ENCODE results near the gene AFG1L. TPM values are rescaled to one million over a fixed set of nuclear protein-coding genes. Genes with fewer than 3 reads are reported as not detected.

The AFG1L gene
- total RNA-seq, 1 experiment from 2014 or later = 8.2 TPM

DNA sequence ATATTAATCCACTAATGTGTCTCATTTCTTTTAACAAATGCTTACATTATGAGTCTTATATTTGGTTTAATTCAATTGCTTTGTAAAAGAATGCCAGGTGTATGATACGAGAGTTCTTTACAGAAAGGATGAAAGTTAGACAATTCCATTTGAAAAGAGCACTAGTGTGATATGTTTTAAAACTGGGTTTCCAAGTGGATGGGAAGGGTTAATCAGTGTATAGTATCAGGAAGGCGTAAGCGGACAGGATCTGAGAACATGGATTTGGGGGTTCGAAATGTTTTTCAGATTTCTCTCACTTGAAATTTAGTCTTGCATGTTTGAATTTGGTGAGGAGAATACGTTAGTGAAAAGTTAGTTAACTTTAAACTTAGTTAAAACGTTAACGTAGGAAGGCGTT, 268.4 kb downstream of the AFG1L start:
- H3K27ac Mint-ChIP-seq (ENCODE audit: low read depth, unreplicated experiment) = peak overlapping the region; percentile 83
- intact Hi-C loops (cut with micrococcal nuclease) = loop anchor here (2.0 to 5.0 kb wide), 3 partner anchors 88 to 446 kb away; no protein-coding TSS in a partner anchor
- H3K9me3 Mint-ChIP-seq (ENCODE audit: unreplicated experiment) = no peaks in the 10 kb centered on the region
- BruUV-seq (replicated peaks) = no TSS peak
- H3K4me1 Mint-ChIP-seq (ENCODE audit: insufficient read depth, unreplicated experiment) = peaks cover 27% of the 10 kb centered on the region
- ChIA-PET CTCF (interaction anchor here (0.7 to 1.4 kb wide), 6 partner anchors 19 to 510 kb away, joined by 3 to 4 read pairs (median 3); no protein-coding TSS in a partner anchor), POLR2A (interaction anchor here (0.7 to 8.5 kb wide), 22 partner anchors 13 to 605 kb away, joined by 3 to 164 read pairs (median 8); partner anchors contain the start of genes ARMC2, SEC63 and SESN1)
- peaks cover 67% of the 10 kb centered on the region for H3K36me3 Mint-ChIP-seq (ENCODE audit: insufficient read depth, unreplicated experiment)
- no peak for TF ChIP-seq CTCF (IDR thresholded peaks at IDR 0.05; ENCODE audit: unreplicated experiment)
- no peak for DNase-seq (ENCODE audit: unreplicated experiment)
- no peaks in the 10 kb centered on the region for H3K27me3 Mint-ChIP-seq (ENCODE audit: insufficient read depth, unreplicated experiment)
- peak overlapping the region; percentile 90 for H3K4me3 Mint-ChIP-seq (ENCODE audit: unreplicated experiment)

GRCh38 chr6:108564178-108564577, 269.3 kb downstream of the AFG1L start:
- no TSS peak for BruUV-seq (replicated peaks)
- Mint-ChIP-seq H3K27me3 (ENCODE audit: insufficient read depth, unreplicated experiment) (no peaks in the 10 kb centered on the region), H3K36me3 (ENCODE audit: insufficient read depth, unreplicated experiment) (peaks cover 76% of the 10 kb centered on the region)

DNA sequence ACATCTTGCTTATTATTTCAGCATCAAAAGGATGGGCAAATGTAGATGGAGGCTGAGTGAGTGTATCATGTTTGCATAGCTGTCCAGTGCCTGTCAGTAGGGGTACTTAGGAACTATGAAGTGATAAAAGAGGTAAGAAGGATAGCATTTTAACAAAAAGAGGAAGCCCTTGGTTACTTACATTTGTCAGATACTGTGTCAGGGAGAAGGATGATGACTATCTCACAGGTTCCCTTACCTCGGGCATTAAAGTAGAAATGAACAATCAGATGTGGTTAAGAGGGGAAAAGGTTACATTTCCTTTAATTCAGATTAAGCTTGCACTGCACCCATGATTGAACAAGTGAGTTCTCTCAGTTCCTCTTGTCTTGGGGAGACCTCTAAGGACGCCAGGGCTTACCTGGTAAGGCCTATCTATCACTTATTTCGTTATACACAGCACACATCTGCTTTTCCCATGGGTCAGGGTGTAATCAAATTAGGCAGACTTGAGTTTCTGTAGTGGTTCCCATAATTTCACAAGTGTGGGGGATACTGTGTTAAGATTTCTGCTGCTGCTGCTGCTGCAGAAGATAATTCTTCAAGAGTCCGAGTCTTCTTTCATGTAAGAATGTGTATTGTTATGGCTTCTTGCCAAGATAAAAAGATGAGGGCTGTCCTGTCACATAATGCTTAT, 270.4 kb downstream of the AFG1L start:
- intact Hi-C loops (cut with micrococcal nuclease) = loop anchor here (2.0 kb wide), 1 partner anchor 58 kb away; no protein-coding TSS in a partner anchor
- no TSS peak for BruUV-seq (replicated peaks)
- ChIA-PET POLR2A (interaction anchor here (0.7 to 2.9 kb wide), 18 partner anchors 9 to 328 kb away, joined by 3 to 17 read pairs (median 6); no protein-coding TSS in a partner anchor), CTCF (interaction anchor here (0.6 to 1.9 kb wide), 6 partner anchors 8 to 272 kb away, joined by 3 to 6 read pairs (median 4); no protein-coding TSS in a partner anchor)
- Mint-ChIP-seq H3K36me3 (ENCODE audit: insufficient read depth, unreplicated experiment) (peaks cover 86% of the 10 kb centered on the region), H3K27me3 (ENCODE audit: insufficient read depth, unreplicated experiment) (no peaks in the 10 kb centered on the region), H3K9me3 (ENCODE audit: unreplicated experiment) (no peaks in the 10 kb centered on the region), H3K27ac (ENCODE audit: low read depth, unreplicated experiment) (peak overlapping the region; percentile 83), H3K4me3 (ENCODE audit: unreplicated experiment) (peak overlapping the region; percentile 90), H3K4me1 (ENCODE audit: insufficient read depth, unreplicated experiment) (peaks cover 29% of the 10 kb centered on the region)
- DNase-seq (ENCODE audit: unreplicated experiment) = no peak
- no peak for TF ChIP-seq CTCF (IDR thresholded peaks at IDR 0.05; ENCODE audit: unreplicated experiment)

More at GRCh38 chr6:108564178-108564577, 269.3 kb downstream of the AFG1L start:
- no peak for TF ChIP-seq CTCF (IDR thresholded peaks at IDR 0.05; ENCODE audit: unreplicated experiment)
- DNase-seq (ENCODE audit: unreplicated experiment) = peak; percentile 87
- Mint-ChIP-seq H3K4me3 (ENCODE audit: unreplicated experiment) (peak overlapping the region; percentile 90), H3K27ac (ENCODE audit: low read depth, unreplicated experiment) (peak overlapping the region; percentile 83), H3K4me1 (ENCODE audit: insufficient read depth, unreplicated experiment) (peaks cover 29% of the 10 kb centered on the region), H3K9me3 (ENCODE audit: unreplicated experiment) (no peaks in the 10 kb centered on the region)
- ChIA-PET CTCF (interaction anchor here (1.0 to 1.7 kb wide), 5 partner anchors 9 to 269 kb away, joined by 3 to 4 read pairs (median 3); no protein-coding TSS in a partner anchor), POLR2A (interaction anchor here (0.6 to 2.9 kb wide), 20 partner anchors 8 to 821 kb away, joined by 3 to 17 read pairs (median 4); partner anchors contain the start of gene CEP57L1)
- intact Hi-C loops (cut with micrococcal nuclease) = loop anchor here (1.0 to 5.0 kb wide), 3 partner anchors 17 to 173 kb away; no protein-coding TSS in a partner anchor

DNA sequence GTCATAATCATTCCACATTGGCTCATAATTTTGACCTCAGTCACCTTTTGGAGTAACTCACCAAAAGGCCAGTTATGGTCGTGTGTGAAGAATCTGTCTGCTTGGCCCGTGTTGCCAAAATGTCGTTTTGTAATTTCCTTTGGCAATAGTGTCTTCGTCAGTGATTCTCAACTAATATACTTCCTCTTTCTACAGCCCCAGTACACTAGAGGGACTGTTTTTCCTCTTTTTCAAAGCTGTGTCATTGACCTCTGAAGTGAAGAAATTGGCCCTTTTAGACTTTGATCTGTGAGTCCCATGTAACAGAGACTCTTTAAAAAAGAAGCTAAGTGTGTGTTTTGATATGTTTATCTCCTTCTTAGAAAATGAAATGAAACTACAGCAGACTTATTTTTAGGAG, 271.0 kb downstream of the AFG1L start:
- Mint-ChIP-seq H3K27me3 (ENCODE audit: insufficient read depth, unreplicated experiment) (no peaks in the 10 kb centered on the region), H3K36me3 (ENCODE audit: insufficient read depth, unreplicated experiment) (peaks cover 90% of the 10 kb centered on the region), H3K27ac (ENCODE audit: low read depth, unreplicated experiment) (peak overlapping the region; percentile 83), H3K4me1 (ENCODE audit: insufficient read depth, unreplicated experiment) (peaks cover 29% of the 10 kb centered on the region), H3K9me3 (ENCODE audit: unreplicated experiment) (no peaks in the 10 kb centered on the region), H3K4me3 (ENCODE audit: unreplicated experiment) (peak overlapping the region; percentile 90)
- no peak for TF ChIP-seq CTCF (IDR thresholded peaks at IDR 0.05; ENCODE audit: unreplicated experiment)
- ChIA-PET POLR2A (interaction anchor here (0.7 to 2.9 kb wide), 12 partner anchors 9 to 327 kb away, joined by 3 to 17 read pairs (median 6); partner anchors contain the start of gene ARMC2), CTCF (interaction anchor here (0.6 to 2.0 kb wide), 8 partner anchors 14 to 271 kb away, joined by 3 to 8 read pairs (median 4); no protein-coding TSS in a partner anchor)
- peak; percentile 92 for DNase-seq (ENCODE audit: unreplicated experiment)
- BruUV-seq (replicated peaks) = no TSS peak
- intact Hi-C loops (cut with micrococcal nuclease) = loop anchor here (2.0 kb wide), 1 partner anchor 57 kb away; no protein-coding TSS in a partner anchor

All from MCF 10A (cell line).